ENCODE data around the gene KIF1A. TPM values are rescaled to one million over a fixed set of nuclear protein-coding genes. Genes with fewer than 3 reads are reported as not detected.
"Not testable (repeated sequence)": the region's sequence is repeated elsewhere in the genome, so short reads cannot be mapped to it uniquely, and the experiment has no call there.

Gene KIF1A
- total RNA-seq, 2 donors from 2014 or later = 18.9 to 55.8 TPM

DNA sequence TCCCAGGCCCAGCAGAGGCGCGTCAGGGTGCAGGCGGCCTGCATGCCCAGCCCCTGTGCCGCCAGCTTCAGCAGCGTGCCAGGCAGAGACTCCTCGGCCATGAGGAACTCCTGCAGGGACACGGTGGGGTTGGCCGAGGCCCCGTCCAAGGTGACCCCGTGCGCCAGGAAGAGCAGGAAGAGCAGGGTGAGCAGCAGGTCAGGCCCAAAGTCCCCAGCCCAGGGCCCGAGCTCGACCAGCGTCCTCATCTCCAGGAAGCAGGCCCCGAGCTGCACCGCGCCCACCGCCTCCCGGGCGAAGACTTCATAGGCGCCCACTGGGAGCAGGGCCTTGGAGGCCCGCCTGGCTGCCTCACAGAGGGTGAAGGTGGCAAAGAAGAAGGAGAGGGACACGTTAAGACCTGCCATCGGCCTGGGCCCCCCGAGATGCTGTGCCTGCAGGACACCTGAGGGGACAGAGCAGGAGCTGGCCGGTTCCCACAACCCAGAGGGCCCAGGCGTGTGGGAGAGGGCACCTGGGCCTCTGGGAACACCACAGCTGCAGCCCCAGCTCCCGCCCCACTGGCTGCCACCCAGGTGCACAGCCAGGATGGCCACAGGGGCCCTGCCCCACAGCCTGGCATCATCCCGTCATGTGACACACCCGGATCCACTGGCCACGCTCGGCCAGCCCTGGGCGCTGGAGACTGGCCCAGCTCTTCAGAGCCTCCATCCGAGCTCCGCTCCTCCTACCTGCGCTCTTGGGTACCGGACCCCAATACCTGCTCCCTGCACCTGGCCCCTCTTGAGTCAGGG is 137.4 kb downstream of the KIF1A start, which contains the start of gene AQP12B:
TSS of gene AQP12B (minus strand) at position 455 of the 794 bp plus-strand sequence. CDS start at position 407, 48 bp downstream.
- 86% methylated on average over 28 of the region's 37 CpGs for WGBS
- H3K4me3 ChIP-seq; intact Hi-C loops (cut with DNase I); DNase-seq (ENCODE audit: low spot score); H3K36me3 ChIP-seq; H3K27me3 ChIP-seq (replicated peaks; ENCODE audit: insufficient read depth); H3K9me3 ChIP-seq; H3K4me1 ChIP-seq (replicated peaks); H3K27ac ChIP-seq: not testable (repeated sequence)

DNA sequence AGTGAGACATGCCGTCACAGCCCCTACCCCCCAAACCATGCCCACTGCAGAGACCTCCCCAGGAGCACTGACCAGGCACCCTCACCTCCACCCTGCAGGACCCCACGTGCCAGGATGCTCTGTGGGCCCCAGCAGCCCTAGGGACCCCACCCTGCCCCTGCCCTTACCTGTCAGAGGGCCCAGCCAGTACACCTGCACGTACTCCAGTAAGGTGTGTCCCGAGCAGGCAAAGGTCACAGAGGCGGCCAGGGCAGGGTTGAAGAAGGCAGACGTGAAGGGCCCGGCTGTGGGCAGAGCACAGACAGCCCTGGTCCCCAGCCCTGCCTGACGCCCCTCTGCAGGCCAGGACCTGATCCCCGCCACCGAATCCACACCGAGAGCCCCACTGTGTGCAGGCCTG is 139.8 kb downstream of the KIF1A start:
- WGBS = no CpG with 5 or more reads among the region's 11 CpGs
- H3K36me3 ChIP-seq; H3K9me3 ChIP-seq; H3K27me3 ChIP-seq (replicated peaks; ENCODE audit: insufficient read depth); H3K27ac ChIP-seq; intact Hi-C loops (cut with DNase I); DNase-seq (ENCODE audit: low spot score); H3K4me1 ChIP-seq (replicated peaks); H3K4me3 ChIP-seq: not testable (repeated sequence)

DNA sequence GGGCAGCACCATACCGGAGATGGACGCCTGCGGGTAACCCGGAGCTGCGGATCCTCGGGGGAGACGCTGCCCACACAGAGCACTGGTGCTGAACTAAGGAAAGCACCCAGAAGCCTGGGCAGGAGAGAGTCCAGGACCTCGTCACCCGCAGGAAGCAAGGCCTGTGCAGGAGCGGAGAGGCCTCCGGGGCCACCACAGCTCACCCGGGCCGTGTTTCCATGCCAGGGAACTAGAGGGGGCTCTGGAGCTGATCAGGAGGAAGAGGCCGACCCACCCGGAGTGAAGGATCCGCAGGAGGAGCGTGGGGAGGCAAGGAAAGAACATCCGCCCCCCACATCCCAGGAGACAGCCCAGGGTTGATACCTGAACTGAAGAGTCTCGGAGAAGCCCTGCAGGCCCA is 141.1 kb downstream of the KIF1A start:
- WGBS = no CpG with 5 or more reads among the region's 19 CpGs
- H3K9me3 ChIP-seq; intact Hi-C loops (cut with DNase I): not testable (repeated sequence)

DNA sequence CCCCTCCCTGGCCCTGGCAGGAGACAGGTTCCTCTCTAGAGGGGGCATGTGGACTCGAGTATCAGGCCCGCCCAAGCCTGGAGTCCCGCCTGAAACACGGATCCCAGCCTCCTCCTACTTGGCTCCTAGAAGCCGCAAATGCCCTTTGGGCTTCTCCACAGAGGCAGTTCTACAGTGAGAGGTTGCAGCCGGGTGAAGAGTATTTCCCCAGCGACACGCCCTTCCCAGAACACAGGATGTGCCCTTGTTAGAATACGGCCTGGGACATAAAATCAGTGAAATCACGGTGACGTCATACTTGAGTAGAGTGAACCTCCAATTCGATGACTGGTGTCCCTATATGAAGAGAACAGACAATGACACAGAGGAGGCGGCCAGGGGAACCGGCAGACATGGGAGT is 142.0 kb downstream of the KIF1A start:
- intact Hi-C loops (cut with DNase I); DNase-seq (ENCODE audit: low spot score); H3K4me3 ChIP-seq; H3K36me3 ChIP-seq; H3K27ac ChIP-seq; H3K9me3 ChIP-seq; H3K4me1 ChIP-seq (replicated peaks); H3K27me3 ChIP-seq (replicated peaks; ENCODE audit: insufficient read depth): not testable (repeated sequence)
- WGBS = no CpG with 5 or more reads among the region's 14 CpGs

More for the DNA sequence above, 141.1 kb downstream of the KIF1A start:
- not testable (repeated sequence) for H3K36me3 ChIP-seq; H3K4me3 ChIP-seq; H3K27me3 ChIP-seq (replicated peaks; ENCODE audit: insufficient read depth); H3K4me1 ChIP-seq (replicated peaks); DNase-seq (ENCODE audit: low spot score); H3K27ac ChIP-seq

DNA sequence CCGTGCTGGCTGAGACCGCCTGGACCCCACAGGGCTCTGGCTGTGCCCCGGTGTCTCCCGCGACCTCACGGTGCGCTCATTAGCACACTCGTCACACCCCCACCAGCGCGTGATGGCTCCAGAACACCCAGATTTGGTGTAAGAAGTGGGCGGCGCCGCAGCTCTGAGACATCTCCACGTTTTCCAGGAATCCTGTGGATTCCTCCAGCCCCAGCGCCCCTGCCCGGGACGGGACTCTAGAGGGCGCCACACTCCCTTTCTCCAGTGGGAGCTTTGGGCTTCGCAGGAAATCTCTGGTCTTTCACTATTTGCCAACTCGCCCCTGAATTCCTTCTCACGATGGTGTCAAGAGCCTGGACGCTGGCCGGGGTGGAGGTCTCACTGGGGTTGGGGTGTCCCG is 144.7 kb downstream of the KIF1A start:
- intact Hi-C loops (cut with DNase I); H3K27ac ChIP-seq; H3K4me1 ChIP-seq (replicated peaks); H3K36me3 ChIP-seq; H3K4me3 ChIP-seq; DNase-seq (ENCODE audit: low spot score); H3K9me3 ChIP-seq: not testable (repeated sequence)
- peaks cover 17% of the 10 kb centered on the region for H3K27me3 ChIP-seq (replicated peaks; ENCODE audit: insufficient read depth)
- WGBS = no CpG with 5 or more reads among the region's 24 CpGs

DNA sequence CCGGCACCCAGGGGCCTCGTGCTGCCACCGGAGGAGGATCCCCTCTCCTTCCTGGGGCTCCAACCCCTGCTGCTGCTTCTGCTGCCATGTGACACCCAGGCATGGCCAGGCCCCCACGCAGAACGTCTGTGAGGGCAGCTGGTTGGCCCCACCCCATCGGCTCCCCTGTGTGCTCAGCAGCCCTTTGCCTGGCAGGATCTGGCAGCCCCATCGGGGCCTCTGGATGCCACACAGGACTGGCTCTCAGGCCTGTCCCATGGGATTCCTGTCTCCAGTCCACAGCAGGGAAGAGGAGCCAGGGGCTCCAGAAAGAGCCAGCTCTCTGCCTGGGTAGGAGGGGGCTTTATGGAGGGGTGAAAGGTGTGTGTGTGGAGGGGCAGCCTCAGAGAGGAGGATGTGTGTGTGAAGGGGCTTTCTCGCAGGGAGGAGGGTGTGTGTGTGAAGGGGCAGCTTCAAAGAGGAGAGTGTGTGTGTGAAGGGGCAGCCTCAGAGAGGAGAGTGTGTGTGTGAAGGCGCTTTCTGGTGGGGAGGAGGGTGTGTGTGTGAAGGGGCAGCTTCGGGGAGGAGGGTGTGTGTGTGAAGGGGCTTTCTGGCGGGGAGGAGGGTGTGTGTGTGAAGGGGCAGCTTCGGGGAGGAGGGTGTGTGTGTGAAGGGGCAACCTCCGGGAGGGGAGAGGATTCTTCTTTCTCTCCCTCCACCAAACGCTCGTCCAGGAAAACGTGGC is 145.4 kb downstream of the KIF1A start:
- DNase-seq (ENCODE audit: low spot score); H3K4me1 ChIP-seq (replicated peaks); H3K27ac ChIP-seq; intact Hi-C loops (cut with DNase I); H3K36me3 ChIP-seq; H3K9me3 ChIP-seq; H3K4me3 ChIP-seq: not testable (repeated sequence)
- 30% methylated on average over 11 of the region's 16 CpGs for WGBS
- peaks cover 17% of the 10 kb centered on the region for H3K27me3 ChIP-seq (replicated peaks; ENCODE audit: insufficient read depth)

DNA sequence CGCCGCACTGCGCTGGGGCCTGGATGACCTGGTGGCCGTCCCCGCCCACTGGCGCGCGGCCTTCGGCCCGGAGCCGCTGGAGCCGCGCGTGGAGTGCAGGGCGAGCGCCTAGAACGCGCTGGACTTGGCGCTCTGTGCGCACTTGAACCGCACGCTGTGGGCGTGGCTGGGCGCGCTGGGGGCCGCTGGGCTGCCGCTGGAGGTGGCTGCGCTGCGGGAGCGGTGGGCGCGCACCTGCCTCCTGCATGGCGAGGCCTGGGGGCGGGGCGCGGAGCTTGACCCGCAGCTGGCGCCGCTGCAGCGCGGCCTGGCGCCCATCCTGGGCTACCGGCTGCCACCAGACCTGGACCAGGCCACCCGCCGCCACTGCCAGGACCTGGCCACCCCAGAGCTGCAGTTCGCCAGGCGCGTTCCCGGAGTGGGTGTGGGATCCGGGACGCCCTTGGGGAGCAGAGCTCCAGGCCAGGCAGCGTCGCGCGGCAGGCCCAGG is 147.3 kb downstream of the KIF1A start:
- DNase-seq (ENCODE audit: low spot score) = no peak
- Histone ChIP-seq H3K36me3 (no peaks in the 10 kb centered on the region), H3K9me3 (no peaks in the 10 kb centered on the region), H3K4me1 (replicated peaks) (no peaks in the 10 kb centered on the region), H3K27me3 (replicated peaks; ENCODE audit: insufficient read depth) (peaks cover 17% of the 10 kb centered on the region), H3K27ac (no peak overlapping the region), H3K4me3 (no peak overlapping the region)
- intact Hi-C loops (cut with DNase I) = no loop called here
- WGBS = 4% methylated on average over 28 of the region's 55 CpGs
- no peak for TF ChIP-seq POLR2AphosphoS5 (IDR thresholded peaks at IDR 0.05)
- TF ChIP-seq, protein P1, sequence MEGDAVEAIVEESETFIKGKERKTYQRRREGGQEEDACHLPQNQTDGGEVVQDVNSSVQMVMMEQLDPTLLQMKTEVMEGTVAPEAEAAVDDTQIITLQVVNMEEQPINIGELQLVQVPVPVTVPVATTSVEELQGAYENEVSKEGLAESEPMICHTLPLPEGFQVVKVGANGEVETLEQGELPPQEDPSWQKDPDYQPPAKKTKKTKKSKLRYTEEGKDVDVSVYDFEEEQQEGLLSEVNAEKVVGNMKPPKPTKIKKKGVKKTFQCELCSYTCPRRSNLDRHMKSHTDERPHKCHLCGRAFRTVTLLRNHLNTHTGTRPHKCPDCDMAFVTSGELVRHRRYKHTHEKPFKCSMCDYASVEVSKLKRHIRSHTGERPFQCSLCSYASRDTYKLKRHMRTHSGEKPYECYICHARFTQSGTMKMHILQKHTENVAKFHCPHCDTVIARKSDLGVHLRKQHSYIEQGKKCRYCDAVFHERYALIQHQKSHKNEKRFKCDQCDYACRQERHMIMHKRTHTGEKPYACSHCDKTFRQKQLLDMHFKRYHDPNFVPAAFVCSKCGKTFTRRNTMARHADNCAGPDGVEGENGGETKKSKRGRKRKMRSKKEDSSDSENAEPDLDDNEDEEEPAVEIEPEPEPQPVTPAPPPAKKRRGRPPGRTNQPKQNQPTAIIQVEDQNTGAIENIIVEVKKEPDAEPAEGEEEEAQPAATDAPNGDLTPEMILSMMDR (IDR thresholded peaks at IDR 0.05) = no peak
- no peak for TF ChIP-seq POLR2A (IDR thresholded peaks at IDR 0.05)
